ENCODE measurements around the gene PFN1.

Gene PFN1

DNA sequence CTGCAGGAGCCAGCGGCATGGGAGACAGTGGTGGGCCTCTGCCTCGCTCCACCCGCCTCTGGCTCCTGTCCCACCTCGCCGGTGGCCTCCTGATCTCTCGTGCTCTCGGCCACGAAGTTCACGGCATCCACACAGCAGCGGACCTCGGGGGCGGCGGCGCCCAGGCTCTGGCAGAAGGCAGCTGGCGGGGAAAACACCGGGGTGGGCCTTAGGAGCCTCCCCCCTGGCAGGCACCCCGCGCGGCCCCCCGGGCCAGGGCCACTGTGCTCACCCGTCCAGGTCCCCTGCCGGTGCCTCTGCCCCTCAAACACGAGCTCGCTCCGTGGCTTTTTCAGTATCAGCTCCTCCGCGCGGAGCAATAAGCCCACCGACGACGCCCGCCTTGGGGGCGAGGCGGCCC is 49.4 kb downstream of the PFN1 start:
- no peak overlapping the region for H3K4me3 ChIP-seq (ENCODE audit: low read length)
- no peaks in the 10 kb centered on the region for H3K27me3 ChIP-seq (ENCODE audit: insufficient read depth, low read length)
- H3K9me3 ChIP-seq (ENCODE audit: low read length), result peaks cover 15% of the 10 kb centered on the region
- no peaks in the 10 kb centered on the region for H3K4me1 ChIP-seq (ENCODE audit: insufficient read depth, low read length)
- no peak overlapping the region for H2AFZ ChIP-seq (ENCODE audit: low read depth, low read length)
- H3K36me3 ChIP-seq (ENCODE audit: insufficient read depth, low read length), result peaks cover 40% of the 10 kb centered on the region

GRCh38 chr17:4898351-4898750 is 50.0 kb downstream of the PFN1 start:
- no peaks in the 10 kb centered on the region for H3K27me3 ChIP-seq (ENCODE audit: insufficient read depth, low read length)
- no peak overlapping the region for H3K4me3 ChIP-seq (ENCODE audit: low read length)
- H2AFZ ChIP-seq (ENCODE audit: low read depth, low read length), result no peak overlapping the region
- peaks cover 44% of the 10 kb centered on the region for H3K36me3 ChIP-seq (ENCODE audit: insufficient read depth, low read length)
- peaks cover 15% of the 10 kb centered on the region for H3K9me3 ChIP-seq (ENCODE audit: low read length)
- no peaks in the 10 kb centered on the region for H3K4me1 ChIP-seq (ENCODE audit: insufficient read depth, low read length)

DNA sequence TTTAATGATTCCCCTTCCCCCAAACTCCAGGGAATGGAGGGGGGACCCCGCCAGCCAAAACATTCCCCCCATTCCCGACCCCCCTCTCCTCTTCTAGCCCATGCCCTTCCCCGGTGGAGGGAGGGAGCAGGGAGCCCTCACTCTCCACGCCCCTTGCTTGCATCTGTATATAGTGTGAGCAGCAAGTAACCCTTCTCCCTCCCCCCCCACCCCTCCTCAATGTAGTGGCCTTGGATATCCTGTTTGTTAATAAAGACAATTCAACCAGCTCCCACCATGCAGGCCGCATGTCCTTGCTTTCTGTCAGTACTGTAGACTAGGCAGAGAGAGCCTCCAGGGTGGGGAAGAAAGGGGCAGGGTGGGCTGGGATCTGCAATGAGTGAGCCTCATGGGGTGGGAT is 50.5 kb downstream of the PFN1 start:
- Histone ChIP-seq H3K36me3 (ENCODE audit: insufficient read depth, low read length) (peaks cover 49% of the 10 kb centered on the region), H3K4me3 (ENCODE audit: low read length) (no peak overlapping the region)

GRCh38 chr17:4897198-4897687 is 51.1 kb downstream of the PFN1 start:
- Histone ChIP-seq H3K36me3 (ENCODE audit: insufficient read depth, low read length) (peaks cover 52% of the 10 kb centered on the region), H2AFZ (ENCODE audit: low read depth, low read length) (no peak overlapping the region), H3K27me3 (ENCODE audit: insufficient read depth, low read length) (no peaks in the 10 kb centered on the region), H3K9me3 (ENCODE audit: low read length) (peaks cover 15% of the 10 kb centered on the region), H3K4me1 (ENCODE audit: insufficient read depth, low read length) (no peaks in the 10 kb centered on the region), H3K4me3 (ENCODE audit: low read length) (no peak overlapping the region)

More for the DNA sequence above, 50.5 kb downstream of the PFN1 start:
- peaks cover 15% of the 10 kb centered on the region for H3K9me3 ChIP-seq (ENCODE audit: low read length)
- H2AFZ ChIP-seq (ENCODE audit: low read depth, low read length), result no peak overlapping the region
- H3K4me1 ChIP-seq (ENCODE audit: insufficient read depth, low read length), result no peaks in the 10 kb centered on the region
- no peaks in the 10 kb centered on the region for H3K27me3 ChIP-seq (ENCODE audit: insufficient read depth, low read length)

GRCh38 chr17:4896332-4897197 is 51.8 kb downstream of the PFN1 start:
- peaks cover 15% of the 10 kb centered on the region for H3K9me3 ChIP-seq (ENCODE audit: low read length)
- H2AFZ ChIP-seq (ENCODE audit: low read depth, low read length), result no peak overlapping the region
- H3K4me1 ChIP-seq (ENCODE audit: insufficient read depth, low read length), result no peaks in the 10 kb centered on the region
- H3K36me3 ChIP-seq (ENCODE audit: insufficient read depth, low read length), result peaks cover 54% of the 10 kb centered on the region
- H3K4me3 ChIP-seq (ENCODE audit: low read length), result no peak overlapping the region
- no peaks in the 10 kb centered on the region for H3K27me3 ChIP-seq (ENCODE audit: insufficient read depth, low read length)

GRCh38 chr17:4895657-4896331 is 52.5 kb downstream of the PFN1 start:
- H2AFZ ChIP-seq (ENCODE audit: low read depth, low read length), result no peak overlapping the region
- no peaks in the 10 kb centered on the region for H3K27me3 ChIP-seq (ENCODE audit: insufficient read depth, low read length)
- no peak overlapping the region for H3K4me3 ChIP-seq (ENCODE audit: low read length)
- H3K4me1 ChIP-seq (ENCODE audit: insufficient read depth, low read length), result no peaks in the 10 kb centered on the region
- peaks cover 10% of the 10 kb centered on the region for H3K9me3 ChIP-seq (ENCODE audit: low read length)
- H3K36me3 ChIP-seq (ENCODE audit: insufficient read depth, low read length), result peaks cover 60% of the 10 kb centered on the region
